HCT116 (cell line): ENCODE measurements around the gene OLFML2A. TPM values are rescaled to one million over a fixed set of nuclear protein-coding genes. Genes with fewer than 3 reads are reported as not detected.
A peak's percentile ranks its signal among the peaks of the same experiment; 100 is the strongest.

Source experiments
- ATAC-seq: fragments of 200-7000 bp; cut with Tn5 transposase; 2 replicates; pipeline ENCODE4 v1.9.1; 2020; ENCODE audit warnings: mild to moderate bottlenecking, moderate library complexity
- BruUV-seq: library from RNA; stranded (reverse); fragments of 400-500 nt; replicated peaks from 2 replicates; lab custom pipeline; 2021; lab: Mats Ljungman, UMichigan
- CTCF ChIA-PET: fragments of 300-600 bp; sonication (Branson Sonifier 250); formaldehyde crosslinking; loops from one replicate; lab custom pipeline; 2021; ENCODE audit warnings: antibody characterized with exemption; lab: Charles Lee
- POLR2A ChIA-PET: fragments of 300-600, 350-600 bp; sonication (Branson Sonifier 250); formaldehyde crosslinking; loops from one replicate; lab custom pipeline; 2021; ENCODE audit warnings: antibody characterized with exemption; lab: Charles Lee
- RAD21 ChIA-PET, 2 experiments: fragments of 300-600 bp; sonication (Branson Sonifier 250); formaldehyde crosslinking; loops; one replicate each; lab custom pipeline; 2023; ENCODE audit warnings: low total read pairs in 2 of 2; ENCODE audit not compliant: uncharacterized antibody in 2 of 2, unreplicated experiment in 2 of 2, low non-redundant PET in 1 of 2; lab: Charles Lee
- DNase-seq: peaks from one replicate; pipeline ENCODE4 v3.0.0-alpha.2; 2010; ENCODE audit warnings: low read depth, low spot score
- H2AFZ ChIP-seq: fragments of 200-600 bp; shearing (Covaris generic), sonication (generic); 2 replicates; pipeline ENCODE4 v1.6.1; 2017; ENCODE audit warnings: low read depth, mixed run types, mixed read lengths, antibody characterized with exemption, low read length; ENCODE audit not compliant: poor library complexity, severe bottlenecking
- H3K27ac ChIP-seq: 2 replicates; pipeline ENCODE4 v1.5.1; 2012; ENCODE audit warnings: low read depth, low read length
- H3K27me3 ChIP-seq: fragments of 200-600 bp; sonication (generic); 2 replicates; pipeline ENCODE4 v1.6.1; 2016; ENCODE audit warnings: mixed run types, low read length, mixed read lengths; ENCODE audit not compliant: insufficient read depth
- H3K36me3 ChIP-seq, 2 experiments: fragments of 200-500 bp in 1 of 2; fragments of 200-600 bp in 1 of 2; sonication (Bioruptor generic) in 1 of 2; sonication (generic) in 1 of 2; 2 replicates each; pipeline versions ENCODE4 v1.5.1 to v1.6.1; 2014 to 2016; ENCODE audit warnings: low read length in 2 of 2, inconsistent platforms in 1 of 2, mixed read lengths in 1 of 2, mixed run types in 1 of 2; ENCODE audit not compliant: insufficient read depth in 2 of 2, control insufficient read depth in 1 of 2
- H3K4me1 ChIP-seq, 2 experiments: fragments of 200-600 bp in 1 of 2; sonication (generic) in 1 of 2; 2 replicates each; pipeline versions ENCODE4 v1.5.1 to v1.6.1; 2012 to 2017; ENCODE audit warnings: low read length in 2 of 2, inconsistent platforms in 1 of 2, mild to moderate bottlenecking in 1 of 2, mixed read lengths in 1 of 2, mixed run types in 1 of 2, moderate library complexity in 1 of 2; ENCODE audit not compliant: insufficient read depth in 2 of 2, control insufficient read depth in 1 of 2
- H3K4me2 ChIP-seq: fragments of 200-600 bp; sonication (generic); 2 replicates; pipeline ENCODE4 v1.6.1; 2017; ENCODE audit warnings: mixed run types, low read length, mixed read lengths
- H3K4me3 ChIP-seq, 2 experiments: fragments of 200-600 bp in 1 of 2; sonication (generic) in 1 of 2; replicated peaks in 1 of 2; 2 replicates each; pipeline ENCODE4 v1.5.1; 2011 to 2016; ENCODE audit warnings: low read length in 2 of 2, control low read depth in 1 of 2, low read depth in 1 of 2, mild to moderate bottlenecking in 1 of 2, mixed read lengths in 1 of 2, mixed run types in 1 of 2
- H3K79me2 ChIP-seq: fragments of 200-600 bp; sonication (generic); 2 replicates; pipeline ENCODE4 v1.6.1; 2017; ENCODE audit warnings: mild to moderate bottlenecking, mixed run types, low read length, moderate library complexity, mixed read lengths; ENCODE audit not compliant: insufficient read depth
- H3K9ac ChIP-seq: fragments of 200-600 bp; sonication (generic); 2 replicates; pipeline ENCODE4 v1.6.1; 2016; ENCODE audit warnings: low read length, mixed read lengths
- H3K9me2 ChIP-seq: fragments of 200-600 bp; sonication (generic), shearing (Covaris generic); 2 replicates; pipeline ENCODE4 v1.6.1; 2017; ENCODE audit warnings: mixed run types, mild to moderate bottlenecking, moderate library complexity; ENCODE audit not compliant: insufficient read depth
- H3K9me3 ChIP-seq, 2 experiments: fragments of 200-500 bp in 1 of 2; fragments of 200-600 bp in 1 of 2; sonication (Bioruptor generic) in 1 of 2; sonication (generic) in 1 of 2; 2 replicates each; pipeline ENCODE4 v1.6.1; 2014 to 2017; ENCODE audit warnings: low read length in 2 of 2, mixed read lengths in 2 of 2, inconsistent platforms in 1 of 2, low read depth in 1 of 2, mild to moderate bottlenecking in 1 of 2, mixed run types in 1 of 2, moderate library complexity in 1 of 2; ENCODE audit not compliant: control insufficient read depth in 1 of 2, insufficient read depth in 1 of 2
- H4K20me1 ChIP-seq: fragments of 200-600 bp; sonication (generic), shearing (Covaris generic); 2 replicates; pipeline ENCODE4 v1.6.1; 2017; ENCODE audit warnings: mixed run types, mild to moderate bottlenecking, moderate library complexity; ENCODE audit not compliant: insufficient read depth
- ATF3 ChIP-seq: IDR thresholded peaks from 2 replicates; pipeline ENCODE4 v1.6.1; 2012
- CBX3 ChIP-seq: IDR thresholded peaks from 2 replicates; pipeline ENCODE4 v1.6.1; 2012; ENCODE audit warnings: low read depth
- CEBPB ChIP-seq: IDR thresholded peaks from 2 replicates; pipeline ENCODE4 v1.6.1; 2012; ENCODE audit warnings: low read depth
- EGR1 ChIP-seq: IDR thresholded peaks from 2 replicates; pipeline ENCODE4 v1.6.1; 2012; ENCODE audit warnings: low read depth
- ELF1 ChIP-seq: IDR thresholded peaks from 2 replicates; pipeline ENCODE4 v1.6.1; 2012; ENCODE audit warnings: low read depth, borderline replicate concordance
- EZH2 ChIP-seq: fragments of 200-600 bp; sonication (generic); IDR thresholded peaks from 2 replicates; pipeline ENCODE4 v1.6.1; 2017; ENCODE audit warnings: antibody characterized with exemption, mixed run types
- EZH2phosphoT487 ChIP-seq: fragments of 200-600 bp; IDR thresholded peaks from 2 replicates; pipeline ENCODE4 v1.6.1; 2018; ENCODE audit warnings: antibody characterized with exemption, borderline replicate concordance
- FOSL1 ChIP-seq: IDR thresholded peaks from 2 replicates; pipeline ENCODE4 v1.6.1; 2012; ENCODE audit warnings: low read depth
- JUND ChIP-seq: IDR thresholded peaks from 2 replicates; pipeline ENCODE4 v1.6.1; 2012
- POLR2A ChIP-seq: IDR thresholded peaks from 2 replicates; pipeline ENCODE4 v1.7.0; 2011; ENCODE audit warnings: borderline replicate concordance; ENCODE audit not compliant: insufficient read depth, insufficient read length; ENCODE audit errors: extremely low read depth
- RAD21 ChIP-seq: IDR thresholded peaks from 2 replicates; pipeline ENCODE4 v1.6.1; 2012; ENCODE audit warnings: low read depth, mild to moderate bottlenecking
- REST ChIP-seq: IDR thresholded peaks from 2 replicates; pipeline ENCODE4 v1.6.1; 2012; ENCODE audit warnings: low read depth
- SIN3A ChIP-seq: IDR thresholded peaks from 2 replicates; pipeline ENCODE4 v1.6.1; 2012; ENCODE audit warnings: low read depth
- SP1 ChIP-seq: IDR thresholded peaks from 2 replicates; pipeline ENCODE4 v1.6.1; 2012; ENCODE audit warnings: low read depth
- TCF7L2 ChIP-seq: IDR thresholded peaks from 2 replicates; pipeline ENCODE4 v1.7.0; 2011; ENCODE audit warnings: borderline replicate concordance, inconsistent platforms; ENCODE audit not compliant: insufficient read depth, insufficient read length; ENCODE audit errors: extremely low read depth
- YY1 ChIP-seq: IDR thresholded peaks from 2 replicates; pipeline ENCODE4 v1.6.1; 2011; ENCODE audit warnings: low read length, low read depth, moderate library complexity, mild to moderate bottlenecking; ENCODE audit not compliant: insufficient replicate concordance; ENCODE audit errors: extremely low read depth
- ZBTB33 ChIP-seq: IDR thresholded peaks from 2 replicates; pipeline ENCODE4 v1.6.1; 2011; ENCODE audit warnings: mild to moderate bottlenecking, low read length, moderate library complexity; ENCODE audit not compliant: insufficient replicate concordance; ENCODE audit errors: extremely low read depth
- ZFX ChIP-seq: fragments of 450-650 bp; IDR thresholded peaks from 2 replicates; pipeline ENCODE4 v1.6.1; 2017
- ZNF274 ChIP-seq: fragments of 200-500 bp; sonication (Bioruptor generic); IDR thresholded peaks from 2 replicates; pipeline ENCODE4 v1.6.1; 2014; ENCODE audit warnings: mild to moderate bottlenecking, low read depth, low read length, inconsistent platforms
- intact Hi-C: fragments of 100-400 bp; cut with micrococcal nuclease; formaldehyde crosslinking; loops from 2 replicates; pipeline ENCODE4 v1.10.0; 2022
- total RNA-seq: library from RNA; stranded (reverse); gene quantifications from one replicate; pipeline ENCODE4 v1.2.1, GENCODE V29; 2021; ENCODE audit not compliant: unreplicated experiment

The OLFML2A gene
- total RNA-seq, 1 experiment from 2014 or later = 6.3 TPM

- Histone ChIP-seq H3K9ac (no peak overlapping the region), H3K4me1 (peaks cover 25 to 37% of the 10 kb centered on the region in 2 experiments), H3K4me2 (peak overlapping the region; percentile 82), H3K79me2 (peaks cover 68% of the 10 kb centered on the region), H2AFZ (no peak overlapping the region), H4K20me1 (peaks cover 45% of the 10 kb centered on the region), H3K36me3 (no peaks in the 10 kb centered on the region), H3K27ac (no peak overlapping the region), H3K9me3 (no peaks in the 10 kb centered on the region), H3K9me2 (no peaks in the 10 kb centered on the region), H3K27me3 (no peaks in the 10 kb centered on the region), H3K4me3 (peak overlapping the region in 1 of 2 experiments; percentile 71; a peak in 1 of 4 replicates)
- no peak for ATAC-seq
- BruUV-seq = no TSS peak
- TF ChIP-seq RAD21 (no peak), ATF3 (no peak), TCF7L2 (no peak), REST (no peak), ZNF274 (no peak), ELF1 (no peak), EGR1 (no peak), ZFX (no peak), CBX3 (no peak), POLR2A (no peak), FOSL1 (no peak), ZBTB33 (no peak), YY1 (no peak), EZH2 (no peak), SIN3A (no peak), CEBPB (no peak), JUND (no peak), EZH2phosphoT487 (no peak), SP1 (no peak)
- POLR2A ChIA-PET = no interaction called here
- no peak for DNase-seq
- RAD21 ChIA-PET = no interaction called here
- CTCF ChIA-PET = interaction anchor here (1.2 to 12.0 kb wide), 3 partner anchors 72 to 193 kb away, joined by 3 to 601 read pairs (median 29); partner anchors contain the start of gene WDR38
- intact Hi-C loops = loop anchor here (5.0 to 10.0 kb wide), 2 partner anchors 216 to 354 kb away; partner anchors contain the start of gene PSMB7
These were observed 8.6 kb upstream of the OLFML2A start for GRCh38 chr9:124768334-124768733.
